22Rv1 (cell line): Measurements from ENCODE around the gene R3HDM2.

Experiments used
- H3K27ac ChIP-seq: fragments of 450-650 bp; 2 replicates; pipeline ENCODE4 v1.5.1; 2017
- ZFX ChIP-seq: fragments of 450-650 bp; IDR thresholded peaks from 2 replicates; pipeline ENCODE4 v1.6.1; 2017; ENCODE audit warnings: antibody characterized with exemption, borderline replicate concordance
- TF ChIP-seq, protein P1 (sequence below): fragments of 450-650 bp; IDR thresholded peaks from 2 replicates; pipeline ENCODE4 v1.5.1; 2017; ENCODE audit warnings: mild to moderate bottlenecking

Gene R3HDM2

DNA sequence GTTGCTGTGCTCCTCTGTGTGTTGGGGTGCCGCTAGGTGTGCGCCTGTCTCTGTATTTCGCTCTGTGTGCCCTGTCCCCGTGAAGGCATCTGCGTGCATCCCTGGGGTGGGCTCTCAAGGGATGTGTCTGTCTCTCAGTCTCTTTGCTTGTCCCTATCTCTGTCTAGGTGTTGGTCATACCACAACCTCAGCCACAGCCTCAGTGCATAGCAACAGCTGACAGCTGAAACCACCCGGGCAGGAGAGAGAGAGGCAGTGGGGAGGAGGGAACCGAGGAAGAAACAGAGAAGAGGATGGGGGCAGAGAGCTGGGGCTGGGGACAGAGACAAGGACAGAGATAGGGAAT lies 215.2 kb downstream of the R3HDM2 start:
- no peak for TF ChIP-seq ZFX
- TF ChIP-seq, protein P1, sequence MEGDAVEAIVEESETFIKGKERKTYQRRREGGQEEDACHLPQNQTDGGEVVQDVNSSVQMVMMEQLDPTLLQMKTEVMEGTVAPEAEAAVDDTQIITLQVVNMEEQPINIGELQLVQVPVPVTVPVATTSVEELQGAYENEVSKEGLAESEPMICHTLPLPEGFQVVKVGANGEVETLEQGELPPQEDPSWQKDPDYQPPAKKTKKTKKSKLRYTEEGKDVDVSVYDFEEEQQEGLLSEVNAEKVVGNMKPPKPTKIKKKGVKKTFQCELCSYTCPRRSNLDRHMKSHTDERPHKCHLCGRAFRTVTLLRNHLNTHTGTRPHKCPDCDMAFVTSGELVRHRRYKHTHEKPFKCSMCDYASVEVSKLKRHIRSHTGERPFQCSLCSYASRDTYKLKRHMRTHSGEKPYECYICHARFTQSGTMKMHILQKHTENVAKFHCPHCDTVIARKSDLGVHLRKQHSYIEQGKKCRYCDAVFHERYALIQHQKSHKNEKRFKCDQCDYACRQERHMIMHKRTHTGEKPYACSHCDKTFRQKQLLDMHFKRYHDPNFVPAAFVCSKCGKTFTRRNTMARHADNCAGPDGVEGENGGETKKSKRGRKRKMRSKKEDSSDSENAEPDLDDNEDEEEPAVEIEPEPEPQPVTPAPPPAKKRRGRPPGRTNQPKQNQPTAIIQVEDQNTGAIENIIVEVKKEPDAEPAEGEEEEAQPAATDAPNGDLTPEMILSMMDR, result no peak

DNA sequence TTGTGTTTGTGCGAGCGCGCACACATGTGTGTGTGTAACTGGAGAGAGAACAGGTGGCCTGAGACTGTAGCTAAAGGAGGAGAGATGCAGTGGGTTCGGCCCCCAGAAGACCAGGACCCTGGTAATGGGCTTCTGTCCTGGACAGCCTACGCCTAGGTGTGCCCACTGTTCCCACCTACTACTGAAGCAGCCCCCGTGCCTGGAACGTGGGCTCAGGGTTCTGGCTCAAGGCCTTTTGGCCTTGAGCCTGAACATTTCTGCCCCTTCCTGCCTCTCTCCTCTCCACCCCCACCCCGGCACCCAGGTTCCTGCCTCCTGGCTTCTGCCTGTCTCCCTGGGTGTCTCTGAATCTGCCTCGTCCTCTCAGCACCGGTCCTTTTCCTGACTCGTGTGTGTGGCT lies 215.8 kb downstream of the R3HDM2 start:
- H3K27ac ChIP-seq, result no peak overlapping the region
- TF ChIP-seq ZFX, result no peak
- TF ChIP-seq, protein P1, result no peak

More for the DNA sequence above, 215.2 kb downstream of the R3HDM2 start:
- H3K27ac ChIP-seq, result no peak overlapping the region

DNA sequence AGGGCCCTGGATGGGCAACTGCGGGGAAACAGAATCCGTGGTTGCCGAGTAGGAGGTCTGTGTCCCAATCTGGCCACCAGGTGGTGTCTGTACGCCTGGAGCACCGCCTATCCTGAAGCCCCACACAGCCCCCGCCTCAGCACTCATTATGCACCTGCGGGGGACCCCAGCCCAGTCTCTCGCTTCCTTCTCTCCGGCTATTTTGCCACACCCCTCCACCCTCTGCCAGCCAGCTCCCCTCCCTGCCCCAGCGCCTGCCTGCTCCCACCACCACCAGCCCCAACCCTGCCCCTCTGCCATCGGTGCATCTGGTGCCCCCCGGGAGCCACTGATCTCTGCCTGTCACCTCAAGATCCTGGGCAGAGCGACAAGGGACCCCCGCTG lies 216.5 kb downstream of the R3HDM2 start:
- H3K27ac ChIP-seq, result peak overlapping the region; percentile 62
- TF ChIP-seq, protein P1, result peak; percentile 96
- TF ChIP-seq ZFX, result no peak

DNA sequence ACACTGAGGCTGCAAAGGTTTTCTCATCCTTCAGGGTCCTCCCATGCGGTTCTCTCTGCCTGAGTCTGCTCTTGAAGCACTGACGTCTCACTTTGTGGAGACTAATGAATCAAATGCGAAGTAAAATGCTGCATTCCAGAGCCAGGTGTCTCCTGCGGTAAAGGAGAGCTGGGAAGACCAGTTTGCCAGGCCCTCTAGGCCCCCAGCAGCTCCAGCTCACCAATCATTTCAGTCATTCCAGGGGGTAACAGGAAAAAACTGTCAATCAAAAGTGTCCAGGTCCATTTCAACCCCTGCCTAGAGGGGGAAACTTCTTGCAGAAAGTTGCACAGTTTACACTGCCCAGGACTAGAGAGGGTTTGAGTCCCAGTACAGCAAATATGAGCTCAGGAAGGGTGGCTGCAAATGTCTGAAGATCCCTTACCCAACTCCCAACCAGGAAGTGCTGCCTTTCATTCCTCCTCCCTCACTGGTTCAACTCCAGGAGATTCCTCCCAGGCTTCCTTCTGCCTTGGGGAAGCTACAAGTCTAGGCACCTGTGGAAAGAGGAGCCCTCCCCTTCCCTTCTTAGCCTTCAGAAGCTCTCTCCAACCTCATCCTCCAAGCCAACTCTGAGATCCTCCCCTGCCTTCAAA lies 217.0 kb downstream of the R3HDM2 start:
- TF ChIP-seq, protein P1, result no peak
- no peak for TF ChIP-seq ZFX
- peak overlapping the region; percentile 62 for H3K27ac ChIP-seq

DNA sequence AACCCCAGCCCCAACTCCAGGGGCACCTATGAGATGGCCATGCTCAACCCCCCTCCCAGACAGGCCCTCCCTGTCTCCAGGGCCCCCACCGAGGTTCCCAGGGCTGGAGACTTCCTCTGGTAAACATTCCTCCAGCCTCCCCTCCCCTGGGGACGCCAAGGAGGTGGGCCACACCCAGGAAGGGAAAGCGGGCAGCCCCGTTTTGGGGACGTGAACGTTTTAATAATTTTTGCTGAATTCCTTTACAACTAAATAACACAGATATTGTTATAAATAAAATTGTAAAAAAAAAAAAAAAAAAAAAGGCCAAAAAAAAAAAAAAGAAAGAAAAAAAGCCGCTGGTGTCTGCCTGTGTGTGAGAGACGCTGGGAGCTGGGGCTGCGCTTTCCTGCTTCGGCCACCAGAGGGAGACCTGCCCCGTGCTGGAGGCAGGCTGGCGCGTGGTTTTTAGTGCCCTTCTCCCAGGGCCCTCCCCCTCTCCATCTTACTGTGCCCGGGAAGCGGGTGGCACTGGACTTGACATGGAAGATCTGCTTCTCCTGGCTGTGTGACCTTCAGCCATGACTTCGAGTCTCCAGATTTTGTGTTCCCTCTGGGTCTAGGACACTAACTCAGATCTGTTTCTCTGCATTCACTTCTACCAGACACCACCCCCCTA lies 217.7 kb downstream of the R3HDM2 start:
- TF ChIP-seq, protein P1, result peak; percentile 100
- TF ChIP-seq ZFX, result no peak
- peak overlapping the region; percentile 62 for H3K27ac ChIP-seq

DNA sequence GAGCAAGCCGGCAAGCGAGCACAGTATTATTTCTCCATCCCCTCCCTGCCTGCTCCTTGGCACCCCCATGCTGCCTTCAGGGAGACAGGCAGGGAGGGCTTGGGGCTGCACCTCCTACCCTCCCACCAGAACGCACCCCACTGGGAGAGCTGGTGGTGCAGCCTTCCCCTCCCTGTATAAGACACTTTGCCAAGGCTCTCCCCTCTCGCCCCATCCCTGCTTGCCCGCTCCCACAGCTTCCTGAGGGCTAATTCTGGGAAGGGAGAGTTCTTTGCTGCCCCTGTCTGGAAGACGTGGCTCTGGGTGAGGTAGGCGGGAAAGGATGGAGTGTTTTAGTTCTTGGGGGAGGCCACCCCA lies 218.2 kb downstream of the R3HDM2 start:
- H3K27ac ChIP-seq, result no peak overlapping the region
- TF ChIP-seq ZFX, result no peak
- TF ChIP-seq, protein P1, result no peak

DNA sequence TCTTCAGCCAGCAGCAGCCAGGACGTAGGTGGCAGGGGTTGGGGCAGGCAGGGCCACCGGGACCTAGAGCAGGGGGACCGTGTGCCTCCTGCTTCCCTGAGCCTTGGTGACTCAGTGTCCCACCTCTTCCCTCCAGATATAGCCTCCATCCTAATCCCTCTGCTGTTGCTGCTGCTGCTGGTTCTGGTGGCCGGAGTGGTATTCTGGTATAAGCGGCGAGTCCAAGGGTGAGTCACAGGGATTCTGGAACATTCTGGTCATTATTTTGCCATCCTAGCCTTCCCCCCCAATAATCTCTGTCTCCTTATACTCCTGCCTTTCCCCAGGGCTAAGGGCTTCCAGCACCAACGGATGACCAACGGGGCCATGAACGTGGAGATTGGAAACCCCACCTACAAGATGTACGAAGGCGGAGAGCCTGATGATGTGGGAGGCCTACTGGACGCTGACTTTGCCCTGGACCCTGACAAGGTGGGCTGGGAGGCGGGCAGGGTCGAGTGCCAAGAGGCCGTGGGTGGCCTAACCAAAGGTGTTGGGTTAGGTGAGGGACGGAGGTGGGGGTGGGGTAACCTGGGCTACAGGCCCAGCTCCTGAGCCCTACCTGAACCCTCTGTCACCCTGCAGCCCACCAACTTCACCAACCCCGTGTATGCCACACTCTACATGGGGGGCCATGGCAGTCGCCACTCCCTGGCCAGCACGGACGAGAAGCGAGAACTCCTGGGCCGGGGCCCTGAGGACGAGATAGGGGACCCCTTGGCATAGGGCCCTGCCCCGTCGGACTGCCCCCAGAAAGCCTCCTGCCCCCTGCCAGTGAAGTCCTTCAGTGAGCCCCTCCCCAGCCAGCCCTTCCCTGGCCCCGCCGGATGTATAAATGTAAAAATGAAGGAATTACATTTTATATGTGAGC lies 218.8 kb downstream of the R3HDM2 start:
- TF ChIP-seq, protein P1, result no peak
- TF ChIP-seq ZFX, result no peak
- no peak overlapping the region for H3K27ac ChIP-seq
